Stomach (tissue), 4 donors: ENCODE measurements around the gene ARHGAP21.
"Not testable (repeated sequence)": the region's sequence is repeated elsewhere in the genome, so short reads cannot be mapped to it uniquely, and the experiment has no call there.

Experiments used
- CTCF ChIP-seq, 7 experiments: fragments of 450-650 bp in 4 of 7; fragments of 200-600 bp in 3 of 7; sonication (generic) in 3 of 7; IDR thresholded peaks; one replicate each; pipeline ENCODE4 v1.5.1; 2016 to 2019; ENCODE audit warnings: antibody characterized with exemption in 7 of 7, control low read depth in 2 of 7, mild to moderate bottlenecking in 1 of 7
- EP300 ChIP-seq: sonication (generic); formaldehyde crosslinking; IDR thresholded peaks from one replicate; pipeline ENCODE4 v1.6.1; 2017; ENCODE audit warnings: antibody characterized with exemption
- POLR2A ChIP-seq, 4 donors: fragments of 450-650 bp; IDR thresholded peaks; one replicate each; pipeline ENCODE4 v1.6.1; 2016; ENCODE audit warnings: antibody characterized with exemption in 4 of 4, control low read depth in 2 of 4, mild to moderate bottlenecking in 1 of 4, moderate library complexity in 1 of 4
- POLR2AphosphoS5 ChIP-seq, 3 donors: sonication (generic); formaldehyde crosslinking; IDR thresholded peaks; one replicate each; pipeline ENCODE4 v1.6.1; 2016; ENCODE audit warnings: antibody characterized with exemption in 3 of 3

- TF ChIP-seq CTCF (IDR thresholded peaks at IDR 0.05); POLR2AphosphoS5 (IDR thresholded peaks at IDR 0.05); EP300; POLR2A (IDR thresholded peaks at IDR 0.05): not testable (repeated sequence)
Observed at GRCh38 chr10:24726029-24726428, 2.3 kb upstream of the ARHGAP21 start.
